Stimulated activated CD8-positive, alpha-beta memory T cell treated with anti-CD3 and anti-CD28 coated beads, Interleukin-7, amount 100 ng/mL, for 1 hour (primary cell): ENCODE data around the gene NLRP1.

ENCODE experiments used
- DNase-seq, 2 donors: peaks; one replicate each; pipeline ENCODE4 v3.0.0-alpha.2; 2020; ENCODE audit warnings: low read depth in 2 of 2

The NLRP1 gene

DNA sequence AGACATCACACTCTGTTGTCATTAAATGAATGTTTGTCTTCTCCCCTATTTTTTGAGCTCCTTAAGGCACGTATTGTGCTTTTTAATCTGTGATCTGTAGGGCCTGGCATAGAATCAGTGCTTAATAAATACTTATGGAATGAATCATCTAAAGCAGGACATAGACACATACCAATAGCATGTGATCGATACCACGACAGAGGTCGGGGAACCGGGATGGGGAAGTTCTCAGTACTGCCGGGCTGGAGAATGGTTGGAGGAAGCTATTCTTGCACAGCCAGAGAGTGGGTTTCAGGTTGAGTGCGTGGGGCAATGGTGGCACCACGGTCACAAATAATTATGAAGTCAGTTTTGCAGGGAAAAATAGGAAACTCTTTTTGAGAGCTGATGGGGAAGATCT is 26.8 kb downstream of the NLRP1 start:
- no peak for DNase-seq

DNA sequence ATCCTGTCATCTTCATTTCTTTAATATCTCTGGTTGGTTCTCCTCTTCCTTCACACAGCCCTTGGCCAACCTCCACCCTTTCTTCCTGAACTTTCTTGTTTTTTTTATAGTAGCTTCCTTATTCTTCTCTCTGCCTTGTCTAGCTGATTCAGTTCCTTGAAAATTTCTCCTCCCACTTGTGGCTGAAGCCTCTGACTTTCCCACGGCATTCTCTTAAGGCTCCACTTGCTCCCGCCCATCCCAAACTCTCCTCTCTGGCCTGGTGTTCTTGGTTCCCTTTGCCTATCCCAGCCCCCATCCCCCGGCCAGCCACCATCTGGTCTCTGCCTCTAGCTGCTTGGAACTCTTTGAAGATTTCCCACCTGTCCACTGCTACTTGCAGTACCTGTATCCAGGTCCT is 29.1 kb downstream of the NLRP1 start:
- no peak for DNase-seq

DNA sequence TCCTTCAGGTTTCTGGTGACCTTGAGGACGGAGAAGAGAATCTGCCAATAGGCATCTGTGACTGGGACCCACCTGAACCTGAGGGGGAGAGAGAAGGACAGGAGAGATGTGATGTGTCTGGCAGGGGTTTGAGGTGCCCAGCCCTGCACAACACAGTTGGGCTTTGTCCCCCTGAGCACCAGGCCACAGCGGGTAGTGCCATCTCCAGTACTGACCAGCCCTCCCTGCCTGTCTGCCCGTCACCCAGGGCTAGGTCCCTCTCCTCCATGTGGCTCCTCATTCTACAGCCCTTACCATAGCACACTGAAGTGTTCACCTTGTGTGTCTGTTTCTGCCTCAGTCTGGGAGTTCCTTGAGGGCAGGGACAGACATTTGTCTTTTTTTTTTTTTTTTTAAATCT is 30.8 kb downstream of the NLRP1 start:
- DNase-seq = no peak

DNA sequence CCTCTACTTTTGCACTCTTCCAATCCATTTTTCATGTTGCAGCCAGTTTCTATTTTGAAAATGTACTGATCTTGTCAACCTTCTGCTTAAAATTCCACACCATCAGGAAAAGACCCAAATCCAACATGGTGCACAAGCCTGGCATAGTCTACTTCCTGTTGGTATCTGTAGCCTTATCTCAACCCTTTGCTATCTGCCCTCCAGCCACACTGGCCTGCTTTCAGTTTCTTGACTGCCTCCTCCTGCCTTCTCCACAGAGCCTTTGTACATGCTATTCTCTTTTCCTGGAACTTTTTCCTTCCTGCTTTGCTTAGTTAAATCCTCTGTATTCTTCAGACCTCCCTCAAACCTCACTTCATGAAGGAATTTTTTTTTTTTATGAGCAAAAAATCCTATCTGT is 31.5 kb downstream of the NLRP1 start:
- DNase-seq = no peak

DNA sequence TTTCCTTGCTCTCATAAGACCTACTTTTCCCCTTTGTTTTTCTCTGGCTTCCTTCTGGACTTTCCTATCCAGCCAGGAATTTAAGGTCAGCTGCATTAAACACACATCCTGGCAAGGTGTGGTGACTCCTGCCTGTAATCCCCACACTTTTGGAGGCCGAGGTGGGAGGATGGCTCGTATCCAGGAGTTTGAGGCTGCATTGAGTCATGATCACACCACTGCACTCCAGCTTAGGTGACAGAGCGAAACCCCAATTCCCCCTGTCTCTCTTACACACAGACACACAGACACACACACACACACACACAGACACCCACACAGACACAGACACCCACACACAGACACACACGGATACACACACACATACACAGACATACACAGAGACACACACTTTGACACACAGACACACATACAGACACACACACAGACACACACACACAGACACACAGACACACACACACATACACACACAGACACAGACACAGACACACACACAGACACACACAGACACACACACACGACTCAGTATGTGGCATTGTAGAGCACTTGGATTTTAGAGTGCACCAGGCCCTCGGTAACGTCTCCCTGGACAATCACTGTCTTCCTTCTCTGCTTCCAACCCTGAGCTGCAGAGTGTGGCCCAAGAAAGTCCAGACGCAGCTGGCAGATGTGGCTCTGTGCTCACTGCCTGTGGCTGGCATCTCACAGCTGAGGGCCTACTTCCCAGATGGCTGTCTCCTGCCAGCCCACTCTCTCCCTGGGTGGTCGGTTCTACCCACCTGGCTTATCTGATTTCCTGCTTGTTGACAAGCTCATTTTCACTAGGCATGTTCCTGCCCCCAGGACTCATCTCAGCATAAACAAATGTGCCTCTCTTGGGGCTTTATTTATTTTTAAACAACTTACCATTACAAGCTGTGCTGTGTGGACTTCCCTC is 39.0 kb downstream of the NLRP1 start:
- DNase-seq = no peak

DNA sequence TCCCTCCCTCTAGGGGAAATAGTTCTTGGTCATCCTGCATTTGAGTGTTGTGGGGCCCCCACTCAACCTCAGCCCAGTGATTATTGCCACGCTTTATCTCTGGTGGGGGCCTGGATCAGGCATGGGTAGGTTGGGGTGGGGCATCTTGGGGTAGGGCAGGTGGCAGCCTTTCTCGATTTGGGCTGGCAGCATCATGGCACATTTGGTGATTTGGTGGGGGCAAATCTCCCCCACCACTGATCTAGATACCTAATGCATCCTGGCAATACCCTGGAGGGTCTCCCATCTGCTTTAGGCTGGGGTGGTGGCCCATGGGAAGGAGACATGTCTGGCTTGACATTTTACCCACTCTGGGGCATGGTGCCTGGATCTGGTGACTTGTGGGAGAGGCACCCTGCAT is 40.2 kb downstream of the NLRP1 start:
- DNase-seq = no peak

DNA sequence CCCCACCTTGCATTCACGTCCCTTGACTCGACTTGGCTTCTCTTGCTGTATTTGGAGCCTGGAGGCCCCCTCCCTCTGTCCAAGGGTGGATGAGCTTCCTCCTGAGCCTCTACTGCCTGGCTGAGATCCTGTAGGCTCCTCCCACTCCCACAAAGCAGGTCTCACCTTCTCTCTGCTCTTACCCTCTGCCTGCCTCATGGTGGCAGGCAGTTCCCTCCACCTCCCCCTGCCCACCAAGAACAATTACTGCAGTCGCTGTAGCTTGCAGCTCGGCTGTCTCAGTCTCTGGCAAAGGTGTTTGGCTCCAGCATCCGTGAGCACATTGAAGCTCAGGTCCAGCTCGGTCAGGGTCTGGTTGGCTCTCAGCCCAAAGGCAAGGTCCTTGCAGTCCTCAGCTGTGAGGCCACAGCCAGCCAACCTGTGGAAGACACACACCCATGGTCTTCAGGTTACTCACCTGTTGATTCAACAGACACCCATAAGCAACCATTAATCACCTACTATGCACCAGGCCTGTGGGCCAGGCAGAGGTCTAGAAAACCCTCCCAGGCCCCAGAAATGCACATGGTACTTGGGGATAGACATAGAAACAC is 42.6 kb downstream of the NLRP1 start:
- no peak for DNase-seq

DNA sequence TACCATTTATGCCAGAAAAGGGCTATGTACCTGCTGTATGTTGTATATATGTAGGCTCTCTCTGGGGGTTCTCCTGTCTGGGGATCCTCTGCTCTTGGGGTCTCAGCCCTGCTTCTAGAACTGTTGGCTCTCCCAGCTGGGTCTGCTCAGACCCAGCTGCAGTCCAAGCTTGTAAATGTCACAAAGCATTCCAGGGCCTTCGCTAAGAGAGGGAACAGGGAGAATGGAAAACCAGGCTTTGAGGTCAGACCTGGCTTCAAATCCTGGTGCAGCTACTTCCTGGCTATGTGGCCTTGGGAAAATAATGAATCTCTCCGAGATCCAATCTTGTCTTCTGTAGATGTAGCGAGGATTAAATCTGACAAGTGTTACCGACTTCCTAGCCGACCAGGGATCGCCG is 44.0 kb downstream of the NLRP1 start:
- DNase-seq = no peak

DNA sequence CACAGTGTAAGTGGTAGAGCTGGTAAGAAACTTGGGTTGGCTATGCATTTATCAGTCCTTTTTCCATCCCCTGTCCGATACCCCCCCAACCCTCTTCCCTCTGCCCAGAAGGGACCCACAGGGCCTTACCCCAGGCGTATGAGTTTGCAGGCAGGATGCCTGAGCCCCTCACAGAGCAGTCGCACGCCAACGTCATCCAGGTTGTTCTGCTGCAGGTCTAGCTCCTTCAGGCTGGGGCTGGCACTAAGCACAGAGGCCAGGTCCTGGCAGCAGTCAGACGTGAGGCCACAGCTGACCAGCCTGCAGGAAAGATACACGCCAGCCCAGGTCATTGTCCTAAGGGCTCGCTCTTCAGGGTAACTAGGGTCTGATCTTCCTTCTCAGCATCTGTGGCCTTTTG is 45.0 kb downstream of the NLRP1 start:
- no peak for DNase-seq

DNA sequence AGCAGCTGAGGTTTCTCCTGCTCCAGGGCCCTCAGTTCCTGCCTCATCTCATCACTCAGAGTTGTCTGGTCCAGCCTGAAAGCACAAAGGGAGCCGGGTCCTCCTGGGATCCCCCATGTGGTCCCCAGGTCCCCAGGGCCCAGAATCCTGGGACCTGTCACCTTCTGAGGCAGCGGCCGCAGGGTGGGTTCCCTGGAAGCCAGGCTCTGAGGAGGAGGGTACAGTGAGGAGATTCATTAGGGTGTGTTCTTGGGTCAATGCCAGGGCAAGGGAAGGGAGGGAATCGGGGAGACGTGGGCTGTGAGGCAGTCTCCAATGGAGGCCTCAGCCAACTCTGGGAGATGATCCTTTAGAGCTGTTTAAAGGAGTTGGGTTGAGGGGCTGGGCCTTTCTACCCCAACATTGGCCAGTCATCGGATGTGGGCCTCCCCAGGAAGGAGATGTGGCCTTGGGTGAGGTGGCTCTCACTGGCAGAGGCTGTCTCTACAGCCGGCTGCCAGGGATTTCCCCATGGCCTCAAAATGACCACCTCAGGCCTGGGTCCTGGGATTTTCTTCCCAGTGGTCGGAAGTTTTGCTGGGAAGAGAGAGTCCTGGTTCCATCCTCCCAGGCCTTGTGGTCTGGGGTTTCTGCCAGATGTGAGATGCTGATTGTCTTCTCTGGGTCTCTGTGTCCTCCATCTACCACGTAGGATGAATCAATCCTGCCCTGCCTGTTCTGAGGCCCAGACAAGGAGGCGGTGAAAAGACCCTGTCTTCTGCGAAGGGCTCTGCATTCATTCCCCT is 47.3 kb downstream of the NLRP1 start:
- no peak for DNase-seq

DNA sequence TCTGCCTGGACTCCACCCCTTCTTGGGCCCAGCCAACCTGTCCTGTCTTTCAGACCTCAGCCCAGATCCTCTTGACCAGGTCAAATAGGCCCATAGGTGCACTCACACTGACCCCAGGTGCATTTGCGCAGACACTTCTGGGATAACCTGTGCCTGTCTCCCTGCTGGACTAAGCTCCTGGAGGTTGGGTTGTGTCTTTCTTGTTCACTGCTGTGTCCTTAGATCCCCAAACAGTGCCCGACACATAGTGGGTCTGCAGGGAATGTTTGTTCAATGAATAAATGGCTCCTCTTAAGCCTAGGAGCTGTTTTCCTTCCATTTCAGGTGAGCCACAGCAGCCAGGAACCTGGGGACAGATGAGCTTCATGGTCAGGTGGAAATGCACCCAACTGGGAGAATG is 48.9 kb downstream of the NLRP1 start:
- DNase-seq = no peak

DNA sequence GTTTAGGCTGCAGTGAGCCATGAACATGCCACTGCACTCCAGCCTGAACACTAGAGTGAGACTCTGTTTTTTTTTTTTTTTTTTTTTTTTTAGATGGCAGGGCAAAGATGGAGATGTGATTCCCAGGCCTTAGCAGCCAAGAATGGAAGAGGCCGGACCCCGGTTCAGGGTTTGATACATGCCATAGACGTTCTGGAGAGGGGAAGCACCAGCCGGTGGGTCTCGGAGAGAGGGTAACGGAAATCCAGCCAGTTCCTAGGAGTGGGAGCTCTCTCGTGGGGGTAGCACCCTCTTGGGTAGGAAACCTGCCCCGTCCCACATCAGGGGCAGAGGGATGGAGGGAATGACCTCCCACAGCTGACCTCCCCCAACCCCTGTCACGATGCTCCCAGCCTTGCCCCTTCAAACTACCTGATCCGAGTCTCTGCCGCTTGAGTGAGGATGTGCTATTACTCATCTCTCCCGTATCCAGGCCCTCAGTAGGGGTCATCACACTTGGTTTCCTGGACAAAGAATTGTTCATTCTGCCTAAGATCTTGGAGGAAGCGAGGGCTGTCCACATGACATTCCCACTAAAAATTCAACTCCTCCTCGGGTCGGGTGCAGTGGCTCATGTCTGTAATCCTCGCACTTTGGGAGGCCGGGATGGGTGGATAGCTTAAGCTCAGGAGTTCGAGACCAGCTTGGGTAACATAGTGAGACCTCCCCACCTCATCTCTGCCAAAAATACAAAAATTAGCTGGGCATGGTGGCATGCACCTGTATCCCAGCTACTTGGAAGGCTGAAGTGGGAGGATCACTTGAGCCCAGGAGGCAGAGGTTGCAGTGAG is 50.6 kb downstream of the NLRP1 start:
- no peak for DNase-seq

DNA sequence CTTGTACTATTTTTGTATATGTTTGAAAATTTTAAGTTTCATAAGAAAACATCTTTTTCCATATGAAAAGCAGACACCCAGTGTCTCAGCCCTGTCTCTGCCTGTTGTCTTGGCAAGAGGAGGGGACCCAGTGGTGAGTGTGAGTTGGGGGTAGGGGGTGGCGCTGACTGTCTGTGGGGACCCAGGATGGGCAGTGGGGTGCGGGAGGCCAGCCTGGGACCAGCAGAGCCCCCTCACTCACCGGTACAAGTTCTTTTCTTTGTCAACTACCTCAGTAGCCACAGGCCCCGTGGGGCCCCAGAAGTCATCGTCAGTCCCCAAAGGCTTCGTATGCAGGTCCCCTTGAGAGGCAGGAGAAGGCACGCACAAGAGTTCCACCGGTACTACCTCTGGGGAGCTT is 51.7 kb downstream of the NLRP1 start:
- no peak for DNase-seq

DNA sequence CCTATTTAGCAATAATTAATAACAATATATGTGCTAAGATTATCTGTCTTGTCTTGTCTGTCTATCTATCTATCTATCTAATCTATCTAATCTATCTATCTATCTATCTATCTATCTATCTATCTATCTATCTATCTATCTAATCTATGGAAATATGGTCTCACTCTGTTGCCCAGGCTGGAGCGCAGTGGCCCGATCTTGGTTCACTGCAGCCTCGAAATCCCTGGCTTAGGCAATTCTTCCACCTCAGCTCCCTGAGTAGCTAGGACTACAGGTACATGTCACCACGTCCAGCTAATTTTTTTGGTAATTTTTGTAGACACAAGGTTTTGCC is 53.3 kb downstream of the NLRP1 start:
- DNase-seq = no peak

DNA sequence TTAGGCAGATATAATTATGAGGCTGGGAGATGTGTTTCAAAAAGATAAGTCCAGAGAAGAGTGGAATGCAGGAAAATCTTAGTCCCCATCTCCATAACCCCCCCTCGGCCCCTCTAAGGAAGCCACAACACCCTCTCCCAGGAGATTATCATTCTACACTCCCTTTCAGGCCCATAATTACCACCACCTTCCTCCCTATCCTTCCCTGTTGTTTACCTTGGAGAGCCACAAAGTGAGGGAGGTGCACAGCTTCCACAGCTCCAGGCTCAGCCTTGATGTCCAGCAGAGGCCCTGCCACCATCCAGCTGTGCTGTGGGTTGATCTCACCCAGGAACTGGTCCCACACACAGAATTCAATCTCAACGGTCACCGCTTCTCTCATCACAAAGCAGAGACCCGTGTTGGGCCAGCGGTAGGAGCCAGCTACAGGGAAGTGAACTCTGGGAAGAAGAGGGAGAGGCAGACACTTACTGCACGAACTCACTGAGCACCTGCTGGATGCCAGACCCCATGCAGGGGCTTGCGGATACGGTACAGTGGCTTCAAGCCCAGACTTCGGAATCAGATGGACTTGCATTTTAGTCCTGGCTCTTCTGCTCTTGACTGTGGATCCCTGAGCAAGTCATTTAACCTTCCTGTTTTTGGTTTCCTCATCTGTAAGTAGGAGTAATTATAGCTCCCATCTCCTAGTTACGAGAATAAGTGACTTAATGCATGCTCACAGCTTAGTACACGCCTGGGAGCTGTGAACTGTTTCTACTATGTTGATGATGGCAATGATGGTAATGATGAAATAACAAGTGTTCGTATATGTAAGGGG is 53.8 kb downstream of the NLRP1 start:
- no peak for DNase-seq

DNA sequence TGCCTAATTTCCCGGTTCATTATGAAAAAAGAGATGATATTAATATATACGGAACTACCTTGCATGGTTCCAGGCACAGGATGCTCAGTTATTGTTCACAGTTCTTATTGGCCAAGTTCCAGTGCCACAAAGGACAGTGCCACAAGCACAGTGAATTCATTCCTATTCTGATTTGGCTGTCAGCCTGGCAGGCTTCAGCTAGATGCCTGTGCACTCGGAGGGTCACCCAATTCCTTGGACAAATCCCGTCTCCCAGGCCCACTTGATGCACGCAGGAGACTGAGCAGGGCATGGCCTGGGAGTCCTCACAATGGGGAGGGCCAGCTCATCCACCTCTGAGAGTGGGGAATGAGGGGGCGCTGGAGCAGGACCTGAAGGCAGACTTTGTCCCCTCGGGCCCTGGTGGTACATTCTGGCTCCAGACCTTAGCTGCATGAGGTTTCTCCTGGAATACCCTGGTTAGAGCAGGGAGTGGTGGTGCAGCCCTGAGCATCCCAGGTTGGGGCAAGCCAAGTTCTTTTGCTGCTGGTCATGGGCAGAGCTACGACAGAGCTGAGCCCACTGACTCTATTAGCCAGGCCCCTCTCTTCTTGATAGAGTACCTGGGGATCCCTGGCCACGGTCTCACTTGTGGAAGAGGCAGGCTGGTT is 56.6 kb downstream of the NLRP1 start:
- no peak for DNase-seq

DNA sequence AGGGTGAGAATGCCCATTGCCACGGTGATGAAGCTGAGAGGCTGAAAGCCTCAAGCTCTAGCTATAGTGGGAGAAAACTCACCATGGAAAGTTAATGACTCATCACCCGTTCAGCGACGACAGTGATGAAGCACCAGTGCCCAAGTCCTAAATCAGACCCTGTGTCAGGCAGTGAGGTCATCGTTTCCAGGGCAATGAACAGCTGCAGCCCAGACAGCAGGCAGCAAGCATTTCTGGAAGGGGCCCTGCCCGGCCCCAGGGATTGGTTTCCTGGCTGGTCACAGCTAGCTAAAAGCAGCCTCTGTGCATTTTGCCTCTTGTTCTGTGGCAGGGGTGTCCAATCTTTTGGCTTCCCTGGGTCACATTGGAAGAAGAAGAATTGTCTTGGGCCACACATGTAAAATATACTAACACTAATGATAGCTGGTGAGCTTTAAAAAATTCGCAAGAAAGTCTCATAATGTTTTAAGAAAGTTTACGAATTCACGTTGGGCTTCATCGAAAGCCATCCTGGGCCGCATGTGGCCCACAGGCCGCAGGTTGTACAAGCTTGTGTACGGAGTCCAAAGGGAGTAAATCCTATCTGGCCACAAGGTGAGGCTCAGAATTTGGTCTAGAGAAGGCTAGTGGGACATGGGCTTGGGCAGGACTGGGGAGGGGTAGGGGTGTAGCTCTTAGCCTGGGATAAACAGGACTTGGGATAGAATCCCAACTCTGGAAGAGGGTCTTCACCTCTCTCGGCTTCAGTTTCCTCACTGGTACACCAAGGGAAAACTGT is 57.3 kb downstream of the NLRP1 start:
- no peak for DNase-seq

DNA sequence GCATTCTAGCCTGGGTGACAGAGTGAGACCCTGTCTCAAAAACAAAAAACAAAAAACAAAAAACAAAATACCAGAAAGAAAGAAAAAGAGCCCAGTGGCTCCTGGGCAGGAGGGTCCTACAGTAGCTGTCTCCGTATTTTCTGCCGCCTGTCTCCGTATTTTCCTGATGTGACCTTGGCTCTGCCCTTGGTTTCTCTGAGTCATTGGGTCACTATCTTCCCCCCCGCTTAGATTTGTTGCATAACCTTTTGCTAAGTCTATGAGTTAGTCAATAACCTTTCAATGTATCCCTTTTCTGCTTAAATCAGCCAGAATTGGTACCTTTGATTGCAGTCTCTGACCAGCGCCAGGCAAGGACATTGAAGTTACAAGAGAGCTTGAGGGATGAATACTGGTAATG is 61.1 kb downstream of the NLRP1 start:
- no peak for DNase-seq

DNA sequence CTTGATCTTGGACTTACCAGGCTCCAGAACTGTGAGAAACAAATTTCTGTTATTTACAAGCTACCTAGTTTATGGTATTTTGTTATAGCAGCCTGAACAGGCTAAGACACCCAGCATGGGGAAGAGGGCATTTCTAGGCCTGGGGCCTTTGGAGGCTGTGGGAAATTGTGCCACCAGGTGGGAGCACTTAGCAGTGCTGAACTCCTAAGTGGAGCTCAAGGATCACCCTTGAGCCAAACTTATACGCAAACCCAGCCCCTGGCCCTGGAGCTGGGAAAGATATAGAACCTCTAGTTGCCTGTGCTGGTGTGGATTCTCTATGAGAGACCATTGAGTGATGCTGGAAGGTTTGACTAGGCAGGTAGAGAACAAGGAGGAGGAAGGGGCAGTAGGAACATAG is 61.8 kb downstream of the NLRP1 start:
- DNase-seq = no peak
